IPS-11a (cell line): Measurements from ENCODE around the gene KRTAP25-1.

Experiments
- H3K4me3 ChIP-seq: one replicate; pipeline ENCODE4 v1.5.1; 2013; ENCODE audit warnings: low read depth, low read length, control low read depth

Gene KRTAP25-1

GRCh38 chr21:30249936-30250335, 39.4 kb downstream of the KRTAP25-1 start:
- H3K4me3 ChIP-seq, result no peak overlapping the region

DNA sequence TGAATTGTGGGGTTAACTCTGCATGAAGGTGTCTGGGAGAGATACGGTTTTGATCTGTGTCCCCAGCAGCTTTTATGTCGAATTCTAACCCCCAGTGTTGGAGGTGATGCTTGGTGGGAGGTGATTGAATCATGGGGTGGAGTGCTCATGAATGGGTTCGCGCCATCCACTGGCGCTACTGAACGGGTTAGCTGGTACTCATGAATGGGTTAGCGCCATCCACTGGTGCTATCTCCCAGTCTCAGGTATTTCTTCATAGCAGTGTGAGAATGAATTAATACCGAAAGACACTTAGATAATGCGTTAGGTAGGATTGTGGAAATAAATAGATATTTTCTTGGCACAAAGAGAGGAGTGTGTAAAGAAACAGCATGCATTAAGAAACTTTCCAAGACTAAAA, 40.5 kb downstream of the KRTAP25-1 start:
- H3K4me3 ChIP-seq, result no peak overlapping the region

GRCh38 chr21:30245061-30245460, 44.3 kb downstream of the KRTAP25-1 start:
- H3K4me3 ChIP-seq, result no peak overlapping the region

DNA sequence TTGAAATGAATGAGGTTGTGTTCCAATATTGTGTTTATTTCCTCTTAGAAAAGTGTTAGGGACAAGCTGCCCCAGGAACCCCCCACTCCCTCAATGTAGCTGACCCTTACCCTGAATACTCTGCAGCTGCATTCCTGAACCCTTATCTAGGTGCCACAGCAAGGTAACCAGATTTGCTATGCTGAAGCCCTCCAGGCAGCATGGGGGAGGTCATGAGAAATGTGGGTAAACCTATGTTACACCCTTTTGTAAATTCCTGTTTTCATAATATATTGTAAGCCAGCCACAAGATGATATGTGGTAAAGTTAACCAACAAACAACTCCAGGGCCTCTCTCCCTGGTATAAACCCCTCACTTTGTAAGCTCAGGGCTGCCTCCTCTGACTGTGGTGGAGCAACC, 45.6 kb downstream of the KRTAP25-1 start:
- no peak overlapping the region for H3K4me3 ChIP-seq

DNA sequence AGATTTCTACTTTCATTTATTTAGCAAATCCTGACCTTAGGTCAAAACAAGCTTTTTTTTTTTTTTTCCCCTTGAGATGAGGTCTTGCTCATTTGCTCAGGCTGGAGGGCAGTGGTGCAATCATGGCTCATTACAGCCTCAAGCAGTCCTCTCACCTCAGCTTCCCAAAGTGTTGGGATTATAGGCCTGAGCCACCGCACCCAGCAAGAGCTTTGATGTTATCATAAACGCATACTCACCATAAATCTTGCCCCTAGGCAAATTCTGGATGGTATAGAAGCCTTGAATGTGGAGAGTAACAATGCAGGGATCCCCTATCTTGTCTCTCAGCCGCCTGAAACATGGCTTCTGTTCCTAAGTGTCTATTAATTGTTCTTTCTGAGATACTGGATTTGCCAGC, 48.7 kb downstream of the KRTAP25-1 start:
- no peak overlapping the region for H3K4me3 ChIP-seq
